Rectal smooth muscle tissue (tissue), 1 donor: ENCODE results near the gene ARHGAP45.
A peak's percentile ranks its signal among the peaks of the same experiment; 100 is the strongest.
"Not testable (repeated sequence)": the region's sequence is repeated elsewhere in the genome, so short reads cannot be mapped to it uniquely, and the experiment has no call there.

Experiments
- H3K27ac ChIP-seq: one replicate; pipeline ENCODE4 v1.7.0; 2013; ENCODE audit warnings: low read depth, low read length, inconsistent platforms
- H3K27me3 ChIP-seq: one replicate; pipeline ENCODE4 v1.7.0; 2013; ENCODE audit warnings: low read length; ENCODE audit not compliant: control insufficient read depth, insufficient read depth
- H3K36me3 ChIP-seq: one replicate; pipeline ENCODE4 v1.7.0; 2013; ENCODE audit warnings: low read length; ENCODE audit not compliant: control insufficient read depth, insufficient read depth
- H3K4me1 ChIP-seq: one replicate; pipeline ENCODE4 v1.7.0; 2013; ENCODE audit warnings: low read length; ENCODE audit not compliant: control insufficient read depth, insufficient read depth
- H3K4me3 ChIP-seq: one replicate; pipeline ENCODE4 v1.7.0; 2013; ENCODE audit warnings: low read length
- H3K9ac ChIP-seq: one replicate; pipeline ENCODE4 v1.7.0; 2013; ENCODE audit warnings: low read length

The ARHGAP45 gene

DNA sequence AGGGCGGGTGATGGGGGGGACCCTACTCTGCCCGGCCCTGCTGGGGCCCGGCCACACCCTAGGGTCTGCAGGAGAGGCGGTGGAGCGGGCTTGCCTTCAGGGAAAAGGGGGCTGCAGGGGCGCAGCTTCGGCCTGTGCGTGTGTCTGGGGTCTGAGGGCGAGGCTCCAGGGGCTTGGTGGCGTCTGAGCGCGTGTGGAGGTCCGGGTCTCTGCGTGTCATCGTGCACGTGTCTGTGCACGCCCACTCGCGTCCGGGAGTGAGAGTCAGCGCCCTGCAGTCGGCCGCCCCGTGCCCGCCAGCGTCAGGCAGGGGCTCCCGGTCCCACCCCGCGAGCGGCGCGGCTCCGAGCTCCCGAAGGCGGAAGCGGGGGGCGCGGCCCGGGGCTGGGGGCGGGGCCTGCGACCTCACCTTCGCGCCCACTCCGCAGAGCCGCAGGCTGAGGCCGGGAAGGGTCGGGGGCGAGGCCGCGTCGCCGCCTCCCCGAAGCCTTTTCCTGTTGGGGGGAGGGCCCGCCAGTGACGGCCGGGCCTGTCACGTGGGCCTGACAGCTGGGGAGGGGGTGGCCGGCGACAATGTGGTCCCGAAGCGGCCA lies at the start of gene ARHGAP45:
Gene ARHGAP45, plus strand, starts transcription at position 420 of the 593 bp plus-strand sequence. CDS start 239 bp downstream, outside the sequence.
- no peaks in the 10 kb centered on the region for H3K36me3 ChIP-seq
- no peaks in the 10 kb centered on the region for H3K4me1 ChIP-seq
- H3K27me3 ChIP-seq = peaks cover 15% of the 10 kb centered on the region
- no peak within 1 kb of the TSS for H3K27ac ChIP-seq
- no peak within 1 kb of the TSS for H3K9ac ChIP-seq
- peak within 1 kb of the TSS; percentile 55 for H3K4me3 ChIP-seq

GRCh38 chr19:1017906-1018305 lies 49.1 kb upstream of the ARHGAP45 start:
- Histone ChIP-seq H3K9ac (no peak overlapping the region), H3K4me3 (peak overlapping the region; percentile 44), H3K36me3 (peaks cover 3% of the 10 kb centered on the region), H3K27ac (no peak overlapping the region), H3K4me1 (peaks cover 29% of the 10 kb centered on the region), H3K27me3 (no peaks in the 10 kb centered on the region)

DNA sequence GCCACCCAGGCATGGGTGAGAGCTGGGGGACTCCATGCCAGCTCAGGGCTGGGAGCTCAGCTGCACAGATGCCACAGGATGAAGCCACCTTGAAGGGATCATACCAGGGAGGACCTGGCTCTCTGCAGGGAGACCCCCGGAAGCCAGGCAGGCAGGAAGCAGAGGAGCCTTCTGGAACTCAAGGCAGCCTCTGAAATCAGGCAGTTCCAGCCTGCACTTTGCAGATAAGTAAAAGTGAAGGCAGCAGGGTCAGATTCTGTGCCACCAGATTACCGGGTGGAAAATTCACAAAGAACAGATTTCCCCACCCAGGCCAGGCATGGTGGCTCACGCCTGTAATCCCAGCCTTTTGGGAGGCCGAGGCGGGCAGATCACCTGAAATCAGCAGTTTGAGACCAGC lies 48.6 kb upstream of the ARHGAP45 start:
- H3K4me1 ChIP-seq = peaks cover 29% of the 10 kb centered on the region
- no peak overlapping the region for H3K27ac ChIP-seq
- no peak overlapping the region for H3K9ac ChIP-seq
- H3K36me3 ChIP-seq = peaks cover 3% of the 10 kb centered on the region
- no peaks in the 10 kb centered on the region for H3K27me3 ChIP-seq
- H3K4me3 ChIP-seq = no peak overlapping the region

DNA sequence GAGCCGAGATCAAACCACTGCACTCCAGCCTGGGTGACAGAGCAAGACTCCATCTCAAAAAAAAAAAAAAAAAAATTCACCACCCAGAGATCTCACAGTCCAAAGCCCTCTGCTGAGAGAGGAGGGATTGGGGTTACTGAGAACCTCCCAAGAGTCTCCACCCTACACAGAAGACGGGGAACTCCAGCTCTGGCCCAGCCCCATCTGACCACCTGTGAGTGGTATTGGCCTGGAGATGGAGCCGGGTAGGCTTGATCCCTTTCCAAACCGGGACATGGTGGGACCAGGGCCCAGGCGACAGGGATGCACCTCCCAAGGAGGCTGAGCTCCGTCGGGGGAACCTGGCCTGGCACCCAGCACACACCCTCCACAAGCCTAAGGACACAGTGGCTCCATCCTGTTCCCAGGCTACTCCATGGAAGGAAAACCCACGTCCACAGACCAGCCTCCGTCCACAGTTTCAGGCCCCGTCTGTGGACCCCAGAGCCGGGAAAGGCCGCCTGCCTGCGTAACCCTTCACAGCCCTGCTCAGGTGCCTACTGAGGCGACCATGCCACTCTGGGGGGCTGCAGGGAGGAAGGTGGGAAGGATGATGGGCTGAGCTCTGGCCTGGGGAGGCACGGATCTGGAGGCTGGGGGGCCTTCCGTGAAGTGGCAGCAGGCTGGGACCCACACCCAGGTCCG lies 47.9 kb upstream of the ARHGAP45 start:
- Histone ChIP-seq H3K9ac (no peak overlapping the region), H3K27ac (no peak overlapping the region), H3K4me1 (peaks cover 29% of the 10 kb centered on the region), H3K36me3 (no peaks in the 10 kb centered on the region), H3K4me3 (peak overlapping the region; percentile 77), H3K27me3 (no peaks in the 10 kb centered on the region)

GRCh38 chr19:1019616-1019961 lies 47.4 kb upstream of the ARHGAP45 start:
- H3K4me3 ChIP-seq = peak overlapping the region; percentile 77
- H3K36me3 ChIP-seq = no peaks in the 10 kb centered on the region
- no peaks in the 10 kb centered on the region for H3K27me3 ChIP-seq
- no peak overlapping the region for H3K27ac ChIP-seq
- peaks cover 29% of the 10 kb centered on the region for H3K4me1 ChIP-seq
- H3K9ac ChIP-seq = peak overlapping the region; percentile 14

DNA sequence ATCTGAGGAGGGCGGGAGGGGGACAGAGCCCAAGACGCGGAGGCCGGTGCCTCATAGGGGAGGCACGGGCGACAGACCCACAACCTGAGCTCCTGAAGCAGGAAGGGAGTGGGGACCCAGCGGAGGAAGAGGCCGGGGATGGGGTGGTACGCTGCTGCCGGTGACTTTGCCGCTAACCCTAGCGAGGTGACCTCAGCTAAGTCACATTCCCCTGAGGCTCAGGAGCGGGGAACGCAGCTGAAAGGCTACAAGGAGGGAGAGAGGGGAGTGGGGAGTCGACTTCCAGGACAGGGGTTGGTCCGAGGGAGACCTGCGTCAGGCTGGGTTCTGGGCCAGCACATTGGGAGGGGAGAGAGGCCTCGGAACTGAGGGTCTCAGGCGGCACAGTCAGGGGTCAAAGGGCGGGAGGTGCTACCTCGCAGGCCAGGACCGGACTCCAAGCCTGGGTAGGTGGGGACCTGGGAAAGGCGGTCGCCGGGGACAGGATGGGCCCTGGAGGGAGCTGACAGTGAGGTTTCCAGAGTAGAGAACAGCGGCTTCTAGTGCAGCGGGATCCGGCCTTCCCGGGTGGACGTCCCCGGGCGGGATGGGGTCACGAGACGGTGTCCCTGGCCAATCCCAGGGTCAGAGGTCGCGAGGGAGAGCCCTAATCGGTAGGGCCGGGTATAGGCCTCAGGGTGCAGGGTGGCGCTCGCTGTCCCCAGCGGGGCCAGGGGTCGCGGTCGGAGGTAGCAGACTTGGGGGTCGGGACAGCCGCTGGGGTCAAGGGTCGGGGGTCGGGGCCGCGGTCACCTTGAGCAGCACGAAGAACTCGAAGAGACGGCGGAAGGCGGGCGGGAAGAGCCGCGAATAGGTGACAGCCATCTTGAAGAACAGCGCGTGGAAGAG lies 46.7 kb upstream of the ARHGAP45 start:
- peaks cover 29% of the 10 kb centered on the region for H3K4me1 ChIP-seq
- H3K9ac ChIP-seq = peak overlapping the region; percentile 14
- peak overlapping the region; percentile 64 for H3K27ac ChIP-seq
- no peaks in the 10 kb centered on the region for H3K27me3 ChIP-seq
- H3K4me3 ChIP-seq = peak overlapping the region; percentile 77
- H3K36me3 ChIP-seq = no peaks in the 10 kb centered on the region

GRCh38 chr19:1020868-1021425 lies 46.0 kb upstream of the ARHGAP45 start, which contains the start of gene TMEM259:
Gene TMEM259 (minus strand): TSS chr19:1021123. CDS start chr19:1020996, 127 bp downstream.
- peaks cover 29% of the 10 kb centered on the region for H3K4me1 ChIP-seq
- no peaks in the 10 kb centered on the region for H3K27me3 ChIP-seq
- H3K4me3 ChIP-seq = peak within 1 kb of the TSS; percentile 77
- peak within 1 kb of the TSS; percentile 40 for H3K9ac ChIP-seq
- no peaks in the 10 kb centered on the region for H3K36me3 ChIP-seq
- H3K27ac ChIP-seq = peak within 1 kb of the TSS; percentile 90

GRCh38 chr19:1023883-1024188 lies 43.1 kb upstream of the ARHGAP45 start:
- H3K27ac ChIP-seq, H3K9ac ChIP-seq, H3K36me3 ChIP-seq, H3K27me3 ChIP-seq, H3K4me3 ChIP-seq, H3K4me1 ChIP-seq: not testable (repeated sequence)

GRCh38 chr19:1025080-1025479 lies 41.9 kb upstream of the ARHGAP45 start:
- H3K36me3 ChIP-seq, H3K4me1 ChIP-seq, H3K4me3 ChIP-seq, H3K9ac ChIP-seq, H3K27me3 ChIP-seq, H3K27ac ChIP-seq: not testable (repeated sequence)

DNA sequence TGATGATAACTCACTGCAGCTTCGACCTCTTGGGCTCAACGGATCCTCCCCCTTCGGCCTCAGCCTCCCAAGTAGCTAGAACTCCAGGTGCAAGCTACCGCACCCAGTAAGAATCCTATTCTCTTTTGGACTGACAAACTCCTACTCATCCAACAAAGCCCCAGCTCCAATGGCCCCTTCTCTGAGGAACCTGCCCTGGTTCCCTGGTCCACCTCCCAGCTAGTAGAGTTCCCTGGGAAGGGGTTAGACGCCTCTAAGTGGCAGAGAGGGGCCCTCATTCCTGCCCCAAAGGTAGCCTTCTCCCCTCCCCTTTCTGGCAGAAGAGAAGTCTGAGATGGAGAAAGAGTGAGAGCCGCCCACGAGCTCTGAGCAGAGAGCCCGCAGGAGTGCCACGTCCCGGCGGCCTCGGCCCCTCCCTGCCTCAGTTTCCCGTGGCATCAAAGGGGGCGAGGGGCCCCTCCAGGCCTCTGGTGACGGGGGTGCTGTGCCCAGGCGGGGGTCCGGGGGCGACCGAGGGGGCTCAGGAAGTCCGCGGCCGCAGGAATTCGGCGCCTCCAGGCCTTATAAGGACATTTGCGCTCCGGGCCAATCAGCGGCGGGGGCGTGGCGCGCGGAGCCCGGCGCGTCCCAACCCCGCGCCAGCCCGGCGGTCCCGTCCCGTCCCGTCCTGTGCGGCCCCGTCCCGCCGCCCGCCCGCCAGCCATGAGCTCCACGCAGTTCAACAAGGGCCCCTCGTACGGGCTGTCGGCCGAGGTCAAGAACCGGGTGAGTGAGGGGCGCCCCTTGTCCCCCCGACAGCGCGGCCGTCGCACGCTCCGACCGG lies 40.8 kb upstream of the ARHGAP45 start, which contains the start of gene CNN2:
Gene CNN2, plus strand, starts transcription at position 649 of the 823 bp plus-strand sequence. Its CDS starts 54 bp downstream, at position 703.
- Histone ChIP-seq H3K36me3 (no peaks in the 10 kb centered on the region), H3K27me3 (no peaks in the 10 kb centered on the region), H3K27ac (peak within 1 kb of the TSS; percentile 99), H3K9ac (peak within 1 kb of the TSS; percentile 73), H3K4me3 (peak within 1 kb of the TSS; percentile 90), H3K4me1 (peaks cover 3% of the 10 kb centered on the region)

GRCh38 chr19:1026783-1027649 lies 40.0 kb upstream of the ARHGAP45 start:
- H3K27me3 ChIP-seq = no peaks in the 10 kb centered on the region
- peaks cover under 1% of the 10 kb centered on the region for H3K36me3 ChIP-seq
- H3K4me3 ChIP-seq = peak overlapping the region; percentile 90
- H3K9ac ChIP-seq = peak overlapping the region; percentile 73
- peaks cover 3% of the 10 kb centered on the region for H3K4me1 ChIP-seq
- H3K27ac ChIP-seq = peak overlapping the region; percentile 99
